Skeletal muscle tissue (tissue), 4 donors: ENCODE results near the gene LRRC3. TPM values are rescaled to one million over a fixed set of nuclear protein-coding genes. Genes with fewer than 3 reads are reported as not detected.

ENCODE experiments used
- H3K27ac ChIP-seq: one replicate; pipeline ENCODE4 v1.7.0; 2013; ENCODE audit warnings: mild to moderate bottlenecking, low read depth, low read length, inconsistent platforms
- H3K27me3 ChIP-seq, 3 donors: one replicate each; pipeline ENCODE4 v1.7.0; 2013; ENCODE audit warnings: low read length in 3 of 3; ENCODE audit not compliant: control insufficient read depth in 3 of 3, insufficient read depth in 3 of 3
- H3K36me3 ChIP-seq, 3 donors: one replicate each; pipeline ENCODE4 v1.7.0; 2013; ENCODE audit warnings: low read length in 3 of 3; ENCODE audit not compliant: control insufficient read depth in 3 of 3, insufficient read depth in 3 of 3
- H3K4me1 ChIP-seq, 3 donors: one replicate each; pipeline ENCODE4 v1.7.0; 2013; ENCODE audit warnings: low read length in 3 of 3, mild to moderate bottlenecking in 3 of 3; ENCODE audit not compliant: control insufficient read depth in 3 of 3, insufficient read depth in 3 of 3
- H3K4me3 ChIP-seq, 3 donors: one replicate each; pipeline ENCODE4 v1.7.0; 2013; ENCODE audit warnings: low read length in 3 of 3
- H3K9ac ChIP-seq, 3 donors: one replicate each; pipeline ENCODE4 v1.7.0; 2013; ENCODE audit warnings: low read length in 3 of 3, mild to moderate bottlenecking in 3 of 3, moderate library complexity in 2 of 3, low read depth in 1 of 3
- H3K9me3 ChIP-seq, 3 donors: one replicate each; pipeline ENCODE4 v1.7.0; 2013; ENCODE audit warnings: low read length in 3 of 3; ENCODE audit not compliant: control insufficient read depth in 3 of 3
- total RNA-seq: library from RNA; depleted of rRNA; stranded (reverse); fragments of >200 nt; gene quantifications from one replicate; pipeline ENCODE4 v1.2.3, GENCODE V29; 2014
- donor health status: Osteomylitis.

Gene LRRC3
- total RNA-seq, 1 donor from 2014 or later, result 0.52 TPM

GRCh38 chr21:44424608-44425306, 30.6 kb upstream of the LRRC3 start:
- Histone ChIP-seq H3K4me3 (no peak overlapping the region), H3K9me3 (peaks cover 0 to 3% (median under 1%) of the 10 kb centered on the region in 3 donors), H3K36me3 (no peaks in the 10 kb centered on the region), H3K27ac (no peak overlapping the region), H3K4me1 (no peaks in the 10 kb centered on the region), H3K27me3 (peaks cover 3 to 20% (median 17%) of the 10 kb centered on the region in 3 donors), H3K9ac (no peak overlapping the region)

- H3K36me3 ChIP-seq, result no peaks in the 10 kb centered on the region
- no peak overlapping the region for H3K4me3 ChIP-seq
- H3K27ac ChIP-seq, result no peak overlapping the region
- no peaks in the 10 kb centered on the region for H3K4me1 ChIP-seq
- H3K9me3 ChIP-seq, result peaks cover 0 to 3% (median 0%) of the 10 kb centered on the region in 3 donors
- no peak overlapping the region for H3K9ac ChIP-seq
- H3K27me3 ChIP-seq, result peaks cover 3 to 20% (median 17%) of the 10 kb centered on the region in 3 donors
These were observed 29.9 kb upstream of the LRRC3 start for GRCh38 chr21:44425307-44425894.

GRCh38 chr21:44425895-44426662, 29.2 kb upstream of the LRRC3 start:
- H3K4me3 ChIP-seq, result no peak overlapping the region
- no peaks in the 10 kb centered on the region for H3K36me3 ChIP-seq
- peaks cover 0 to 3% (median 0%) of the 10 kb centered on the region in 3 donors for H3K9me3 ChIP-seq
- H3K27me3 ChIP-seq, result peaks cover 3 to 20% (median 17%) of the 10 kb centered on the region in 3 donors
- H3K9ac ChIP-seq, result no peak overlapping the region
- no peaks in the 10 kb centered on the region for H3K4me1 ChIP-seq
- H3K27ac ChIP-seq, result no peak overlapping the region

- Histone ChIP-seq H3K9me3 (peaks cover 0 to 3% (median 0%) of the 10 kb centered on the region in 3 donors), H3K36me3 (no peaks in the 10 kb centered on the region), H3K27me3 (peaks cover 3 to 19% (median 17%) of the 10 kb centered on the region in 3 donors), H3K27ac (no peak overlapping the region), H3K9ac (no peak overlapping the region), H3K4me3 (no peak overlapping the region), H3K4me1 (no peaks in the 10 kb centered on the region)
These were observed 28.6 kb upstream of the LRRC3 start for GRCh38 chr21:44426663-44427191.

GRCh38 chr21:44427241-44428120, 27.8 kb upstream of the LRRC3 start:
- Histone ChIP-seq H3K27me3 (peaks cover 3 to 20% (median 15%) of the 10 kb centered on the region in 3 donors), H3K9ac (no peak overlapping the region), H3K9me3 (peaks cover 0 to 3% (median 0%) of the 10 kb centered on the region in 3 donors), H3K4me1 (no peaks in the 10 kb centered on the region), H3K27ac (no peak overlapping the region), H3K4me3 (no peak overlapping the region), H3K36me3 (no peaks in the 10 kb centered on the region)

GRCh38 chr21:44428281-44428960, 26.9 kb upstream of the LRRC3 start:
- Histone ChIP-seq H3K27ac (no peak overlapping the region), H3K9me3 (peaks cover 0 to 3% (median 0%) of the 10 kb centered on the region in 3 donors), H3K27me3 (peaks cover 3 to 29% (median 15%) of the 10 kb centered on the region in 3 donors), H3K9ac (no peak overlapping the region), H3K4me3 (no peak overlapping the region), H3K36me3 (no peaks in the 10 kb centered on the region), H3K4me1 (no peaks in the 10 kb centered on the region)

- H3K27me3 ChIP-seq, result peaks cover 3 to 24% (median 13%) of the 10 kb centered on the region in 3 donors
- no peak overlapping the region for H3K9ac ChIP-seq
These were observed 25.4 kb upstream of the LRRC3 start for GRCh38 chr21:44429894-44430293.

GRCh38 chr21:44431300-44431699, 24.0 kb upstream of the LRRC3 start:
- Histone ChIP-seq H3K27me3 (peaks cover 0 to 19% (median 13%) of the 10 kb centered on the region in 3 donors), H3K9me3 (peaks cover 0 to 3% (median 0%) of the 10 kb centered on the region in 3 donors), H3K36me3 (no peaks in the 10 kb centered on the region), H3K27ac (no peak overlapping the region), H3K4me1 (no peaks in the 10 kb centered on the region), H3K9ac (no peak overlapping the region), H3K4me3 (no peak overlapping the region)

More at GRCh38 chr21:44429894-44430293, 25.4 kb upstream of the LRRC3 start:
- no peaks in the 10 kb centered on the region for H3K4me1 ChIP-seq
- no peaks in the 10 kb centered on the region for H3K36me3 ChIP-seq
- no peak overlapping the region for H3K4me3 ChIP-seq
- H3K9me3 ChIP-seq, result peaks cover 0 to 3% (median 0%) of the 10 kb centered on the region in 3 donors
- no peak overlapping the region for H3K27ac ChIP-seq
